Stimulated activated CD4-positive, alpha-beta T cell treated with anti-CD3 and anti-CD28 coated beads, Interleukin-1b, Interleukin-23, amount 100 ng/mL, for 4 hours (primary cell): Measurements from ENCODE around the gene CPVL.

Source experiments
- DNase-seq, 2 donors: peaks; one replicate each; pipeline ENCODE4 v3.0.0-alpha.2; 2020; ENCODE audit warnings: low read depth in 2 of 2

The CPVL gene

GRCh38 chr7:29156907-29157452 is 10.6 kb upstream of the CPVL start:
- DNase-seq: no peak

GRCh38 chr7:29154076-29154475 is 7.7 kb upstream of the CPVL start:
- DNase-seq: no peak

GRCh38 chr7:29150856-29151255 is 4.5 kb upstream of the CPVL start:
- no peak for DNase-seq

GRCh38 chr7:29149036-29149435 is 2.7 kb upstream of the CPVL start:
- DNase-seq: no peak

GRCh38 chr7:29147821-29148220 is 1.5 kb upstream of the CPVL start:
- DNase-seq: no peak

- no peak for DNase-seq
Measured at GRCh38 chr7:29146888-29147609, 712 bp upstream of the CPVL start.

- no peak for DNase-seq
Measured at GRCh38 chr7:29145553-29146056, 732 bp downstream of the CPVL start.

GRCh38 chr7:29143751-29144150 is 2.6 kb downstream of the CPVL start:
- no peak for DNase-seq

GRCh38 chr7:29142021-29142727 is 4.2 kb downstream of the CPVL start:
- DNase-seq: no peak

- DNase-seq: no peak
Measured at GRCh38 chr7:29140873-29141468, 5.4 kb downstream of the CPVL start.

- DNase-seq: no peak
Measured at GRCh38 chr7:29139796-29140195, 6.5 kb downstream of the CPVL start.

GRCh38 chr7:29139191-29139590 is 7.1 kb downstream of the CPVL start:
- DNase-seq: no peak

- no peak for DNase-seq
Measured at GRCh38 chr7:29138588-29138987, 7.7 kb downstream of the CPVL start.

GRCh38 chr7:29135846-29136245 is 10.5 kb downstream of the CPVL start:
- no peak for DNase-seq

- no peak for DNase-seq
Measured at GRCh38 chr7:29132980-29133379, 13.4 kb downstream of the CPVL start.

- no peak for DNase-seq
Measured at GRCh38 chr7:29131678-29132077, 14.7 kb downstream of the CPVL start.

GRCh38 chr7:29130096-29130495 is 16.2 kb downstream of the CPVL start:
- DNase-seq: no peak

GRCh38 chr7:29127527-29127926 is 18.8 kb downstream of the CPVL start:
- no peak for DNase-seq

GRCh38 chr7:29126804-29127203 is 19.5 kb downstream of the CPVL start:
- DNase-seq: no peak

- DNase-seq: no peak
Measured at GRCh38 chr7:29123626-29124190, 22.6 kb downstream of the CPVL start.

- DNase-seq: no peak
Measured at GRCh38 chr7:29122759-29123158, 23.6 kb downstream of the CPVL start.

GRCh38 chr7:29122081-29122480 is 24.3 kb downstream of the CPVL start:
- no peak for DNase-seq
